K562 (cell line): ENCODE data around the gene ANKRD12. TPM values are rescaled to one million over a fixed set of nuclear protein-coding genes. Genes with fewer than 3 reads are reported as not detected.

Source experiments
- ATAC-seq: fragments of 200-7000 bp; cut with Tn5 transposase; 3 replicates; pipeline ENCODE4 v1.9.1; 2020; ENCODE audit warnings: moderate library complexity
- BruUV-seq: library from RNA; stranded (reverse); fragments of 400-500 nt; replicated peaks from 2 replicates; lab custom pipeline; 2021; lab: Mats Ljungman, UMichigan
- CTCF ChIA-PET: fragments of 300-600 bp; formaldehyde crosslinking; extraction: SDS; loops from one replicate; lab custom pipeline; 2021; ENCODE audit warnings: low intra/inter-chr PET ratio; lab: Yijun Ruan, JAX
- POLR2A ChIA-PET: fragments of 300-600, 350-650 bp; sonication (Branson Sonifier 250); formaldehyde crosslinking; extraction: SDS; loops from one replicate; lab custom pipeline; 2021; ENCODE audit warnings: antibody characterized with exemption, inconsistent platforms; lab: Yijun Ruan, JAX
- DNase-seq, 4 experiments: peaks; one replicate each; pipeline versions ENCODE4 v3.0.0 to v3.0.0-alpha.2; 2011 to 2018; ENCODE audit warnings: low spot score in 3 of 4, mixed read lengths in 3 of 4; ENCODE audit errors: extremely low read depth in 1 of 4
- FAIRE-seq: peaks from 2 replicates; lab custom pipeline; 2011; peaks lifted over from hg19 to GRCh38; lab: Jason Lieb, UNC
- H2AFZ ChIP-seq: 2 replicates; pipeline ENCODE4 v1.6.0; 2011; ENCODE audit warnings: low read depth, low read length, control low read depth, inconsistent platforms
- H3K27ac ChIP-seq: fragments of 200-600 bp; 3 replicates; pipeline ENCODE4 v1.8.0; 2011; ENCODE audit warnings: low read depth, mild to moderate bottlenecking, control low read depth, inconsistent platforms, low read length, moderate library complexity, mixed read lengths; ENCODE audit errors: extremely low read depth
- H3K27me3 ChIP-seq, 2 experiments: fragments of 300-600 bp in 1 of 2; 2 replicates in 1 of 2; 3 replicates in 1 of 2; pipeline versions ENCODE4 v1.6.0 to v1.8.0; 2011; ENCODE audit warnings: inconsistent platforms in 2 of 2, low read length in 2 of 2, mild to moderate bottlenecking in 1 of 2, mixed read lengths in 1 of 2, moderate library complexity in 1 of 2; ENCODE audit not compliant: control insufficient read depth in 2 of 2, insufficient read depth in 2 of 2
- H3K36me3 ChIP-seq: fragments of 300-600 bp; 3 replicates; pipeline ENCODE4 v1.8.0; 2011; ENCODE audit warnings: mild to moderate bottlenecking, low read length, inconsistent platforms; ENCODE audit not compliant: control insufficient read depth, insufficient read depth
- H3K4me1 ChIP-seq, 2 experiments: fragments of 200-600 bp in 1 of 2; replicated peaks in 1 of 2; 2 replicates in 1 of 2; 3 replicates in 1 of 2; pipeline versions ENCODE4 v1.5.1 to v1.8.0; 2011; ENCODE audit warnings: inconsistent platforms in 2 of 2, low read length in 2 of 2, mild to moderate bottlenecking in 1 of 2, mixed read lengths in 1 of 2, moderate library complexity in 1 of 2; ENCODE audit not compliant: control insufficient read depth in 2 of 2, insufficient read depth in 2 of 2
- H3K4me2 ChIP-seq: 2 replicates; pipeline ENCODE4 v1.6.1; 2011; ENCODE audit warnings: low read length, control low read depth, inconsistent platforms, mixed read lengths; ENCODE audit not compliant: insufficient read depth
- H3K4me3 ChIP-seq: fragments of 200-600 bp; sonication (generic), shearing (Covaris generic); 2 replicates; pipeline ENCODE4 v1.5.1; 2016; ENCODE audit warnings: control low read depth, inconsistent platforms
- H3K79me2 ChIP-seq: fragments of 200-600 bp; 3 replicates; pipeline ENCODE4 v1.8.0; 2011; ENCODE audit warnings: low read length, inconsistent platforms; ENCODE audit not compliant: control insufficient read depth, insufficient read depth
- H3K9ac ChIP-seq, 2 experiments: 2 replicates each; pipeline versions ENCODE4 v1.6.0 to v1.6.1; 2011; ENCODE audit warnings: low read depth in 2 of 2, low read length in 2 of 2, control low read depth in 1 of 2, inconsistent platforms in 1 of 2, mild to moderate bottlenecking in 1 of 2, mixed read lengths in 1 of 2; ENCODE audit not compliant: insufficient read depth in 1 of 2
- H3K9me1 ChIP-seq: one replicate; pipeline ENCODE4 v1.6.0; 2011; ENCODE audit warnings: inconsistent platforms, mild to moderate bottlenecking, low read length, moderate library complexity; ENCODE audit not compliant: control insufficient read depth, insufficient read depth
- H3K9me3 ChIP-seq: replicated peaks from 2 replicates; pipeline ENCODE4 v1.5.1; 2011; ENCODE audit warnings: low read depth, low read length, inconsistent platforms; ENCODE audit not compliant: control insufficient read depth, insufficient read depth
- H4K20me1 ChIP-seq: replicated peaks from 2 replicates; pipeline ENCODE4 v1.6.1; 2011; ENCODE audit warnings: low read length, inconsistent platforms, mixed read lengths; ENCODE audit not compliant: control insufficient read depth, insufficient read depth
- CEBPB ChIP-seq: fragments of 450-650 bp; IDR thresholded peaks from 2 replicates; pipeline ENCODE4 v1.6.1; 2016; ENCODE audit warnings: missing genetic modification characterization, missing compliant biosample characterization
- FOXO4 ChIP-seq: fragments of 450-650 bp; formaldehyde crosslinking; IDR thresholded peaks from 2 replicates; pipeline ENCODE4 v1.4.0; 2020; ENCODE audit warnings: mild to moderate bottlenecking, moderate library complexity
- HEY1 ChIP-seq: fragments of 250-450 bp; sonication (Bioruptor Pico); IDR thresholded peaks from 2 replicates; pipeline ENCODE4 v1.5.0; 2020; ENCODE audit warnings: mild to moderate bottlenecking, moderate library complexity, borderline replicate concordance
- IRF2 ChIP-seq: sonication (generic); formaldehyde crosslinking; IDR thresholded peaks from 2 replicates; pipeline ENCODE4 v1.8.1; 2022; ENCODE audit warnings: mild to moderate bottlenecking, missing genetic modification reagents
- KAT7 ChIP-seq: sonication (generic); formaldehyde crosslinking; IDR thresholded peaks from 2 replicates; pipeline ENCODE4 v1.8.0; 2022; ENCODE audit warnings: missing genetic modification reagents, mild to moderate bottlenecking, borderline replicate concordance
- KAT8 ChIP-seq: fragments of 450-650 bp; IDR thresholded peaks from 2 replicates; pipeline ENCODE4 v1.6.1; 2016; ENCODE audit warnings: low read depth, mild to moderate bottlenecking
- PBX2 ChIP-seq, 2 experiments: IDR thresholded peaks in 1 of 2; conservative IDR thresholded peaks in 1 of 2; 2 replicates each; pipeline ENCODE4 v1.6.1; 2016; ENCODE audit warnings: low read depth in 2 of 2, mild to moderate bottlenecking in 1 of 2, missing compliant biosample characterization in 1 of 2, missing genetic modification characterization in 1 of 2, moderate library complexity in 1 of 2
- TOE1 ChIP-seq, 2 experiments: fragments of 450-650 bp in 1 of 2; sonication (generic) in 1 of 2; formaldehyde crosslinking in 1 of 2; IDR thresholded peaks; 2 replicates each; pipeline versions ENCODE4 v1.7.1 to v1.8.0; 2016 to 2022; ENCODE audit warnings: borderline replicate concordance in 2 of 2, mild to moderate bottlenecking in 2 of 2, antibody characterized with exemption in 1 of 2, inconsistent platforms in 1 of 2, low read depth in 1 of 2, missing genetic modification reagents in 1 of 2, moderate library complexity in 1 of 2
- ZBTB5 ChIP-seq: fragments of 450-650 bp; IDR thresholded peaks from 2 replicates; pipeline ENCODE4 v1.6.1; 2017; ENCODE audit warnings: antibody characterized with exemption
- ZNF23 ChIP-seq: fragments of 250-450 bp; sonication (Bioruptor Pico); IDR thresholded peaks from 2 replicates; pipeline ENCODE4 v1.4.0; 2020; ENCODE audit warnings: mild to moderate bottlenecking
- ZNF699 ChIP-seq: fragments of 250-450 bp; sonication (Bioruptor Pico); IDR thresholded peaks from 2 replicates; pipeline ENCODE4 v1.8.0; 2021; ENCODE audit warnings: mild to moderate bottlenecking, moderate library complexity; ENCODE audit not compliant: insufficient replicate concordance
- in situ Hi-C: fragments of 300-500 bp; cut with MboI; formaldehyde crosslinking; loops from 4 replicates; pipeline ENCODE4 v1.15.0; 2018; ENCODE audit warnings: inconsistent platforms, mixed read lengths
- intact Hi-C: fragments of 100-400 bp; cut with micrococcal nuclease; formaldehyde crosslinking; loops from 2 replicates; pipeline ENCODE4 v1.14.2; 2022
- polyA plus RNA-seq, 8 experiments: library from polyadenylated mRNA; depleted of rRNA in 4 of 8; stranded (reverse) in 5 of 8; unstranded in 3 of 8; fragments of >200 nt; fragmentation: Nextera tagmentation in 2 of 8; fragmentation: Illumina TruSeq in 1 of 8; extraction: Ambion mirVana in 2 of 8; extraction: Trizol in 1 of 8; gene quantifications; 2 replicates each; pipeline versions ENCODE4 v1.2.1 to v1.2.3, GENCODE V29; 2011 to 2014; ENCODE audit warnings: inconsistent platforms in 1 of 8, missing spikeins in 1 of 8
- total RNA-seq, 7 experiments: library from RNA; depleted of rRNA in 6 of 7; stranded (reverse); fragments of >200 nt in 6 of 7; fragmentation: Illumina TruSeq in 2 of 7; extraction: Trizol in 2 of 7; gene quantifications; 2 replicates each; pipeline versions ENCODE4 v1.2.1 to v1.2.3, GENCODE V29; 2011 to 2021; ENCODE audit warnings: low replicate concordance in 1 of 7
- TF ChIP-seq, protein P1 (sequence below): fragments of 450-650 bp; IDR thresholded peaks from 2 replicates; pipeline ENCODE4 v1.6.1; 2016; ENCODE audit warnings: antibody characterized with exemption

ANKRD12 gene
- total and polyA plus RNA-seq, 9 of the 15 experiments (the other 6 are each of a cell fraction or from before 2014, with no cell fraction given), result 6.6 to 28.2 (median 16.0) TPM

- TF ChIP-seq KAT8, result no peak
- TF ChIP-seq PBX2 (CRISPR knock-in tag; IDR thresholded peaks at IDR 0.05; ENCODE audit: low read depth), result no peak
- TF ChIP-seq PBX2 (tag; conservative IDR thresholded peaks at IDR 0.05; ENCODE audit: low read depth), result no peak
- no peak for TF ChIP-seq CEBPB (tag)
- no peak for TF ChIP-seq ZNF699
These were observed 86.8 kb downstream of the ANKRD12 start (continued) for GRCh38 chr18:9223356-9223755.

GRCh38 chr18:9226463-9226862, 89.9 kb downstream of the ANKRD12 start:
- peaks cover 12% of the 10 kb centered on the region; the same call in 2 of the 3 replicates for H3K79me2 ChIP-seq
- H3K36me3 ChIP-seq, result peaks cover 35% of the 10 kb centered on the region
- no peak for ATAC-seq
- FAIRE-seq, result no peak
- H3K9ac ChIP-seq, result no peak overlapping the region
- no peaks in the 10 kb centered on the region for H3K27me3 ChIP-seq
- H3K4me2 ChIP-seq, result no peak overlapping the region
- H4K20me1 ChIP-seq, result no peaks in the 10 kb centered on the region
- no peak overlapping the region for H3K4me3 ChIP-seq
- no TSS peak for BruUV-seq
- no peaks in the 10 kb centered on the region for H3K4me1 ChIP-seq
- no peaks in the 10 kb centered on the region; the same call in 1 of the 2 replicates for H3K9me3 ChIP-seq
- H3K27ac ChIP-seq, result no peak overlapping the region
- POLR2A ChIA-PET, result interaction anchor here (1.1 kb wide), 1 partner anchor 12 kb away, joined by 3 read pairs; no protein-coding TSS in a partner anchor
- no peaks in the 10 kb centered on the region for H3K9me1 ChIP-seq
- DNase-seq, result no peak
- CTCF ChIA-PET, result no interaction called here
- in situ Hi-C loops, result no loop called here
- intact Hi-C loops, result no loop called here
- no peak overlapping the region for H2AFZ ChIP-seq
- TF ChIP-seq ZBTB5 (no peak), KAT7 (CRISPR knock-in tag) (no peak), IRF2 (CRISPR knock-in tag) (no peak), TOE1 (IDR thresholded peaks at IDR 0.05; ENCODE audit: borderline replicate concordance) (no peak), TOE1 (CRISPR knock-in tag; IDR thresholded peaks at IDR 0.05; ENCODE audit: borderline replicate concordance, low read depth) (no peak), ZNF23 (CRISPR knock-in tag) (no peak), HEY1 (CRISPR knock-in tag) (no peak), FOXO4 (CRISPR knock-in tag) (no peak)
- TF ChIP-seq, protein P1, sequence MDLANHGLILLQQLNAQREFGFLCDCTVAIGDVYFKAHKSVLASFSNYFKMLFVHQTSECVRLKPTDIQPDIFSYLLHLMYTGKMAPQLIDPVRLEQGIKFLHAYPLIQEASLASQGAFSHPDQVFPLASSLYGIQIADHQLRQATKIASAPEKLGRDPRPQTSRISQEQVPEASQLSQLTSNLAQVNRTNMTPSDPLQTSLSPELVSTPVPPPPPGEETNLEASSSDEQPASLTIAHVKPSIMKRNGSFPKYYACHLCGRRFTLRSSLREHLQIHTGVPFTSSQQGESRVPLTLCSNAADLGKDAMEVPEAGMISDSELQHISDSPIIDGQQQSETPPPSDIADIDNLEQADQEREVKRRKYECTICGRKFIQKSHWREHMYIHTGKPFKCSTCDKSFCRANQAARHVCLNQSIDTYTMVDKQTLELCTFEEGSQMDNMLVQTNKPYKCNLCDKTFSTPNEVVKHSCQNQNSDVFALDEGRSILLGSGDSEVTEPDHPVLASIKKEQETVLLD, result no peak
